Measurements from ENCODE around the gene ETV4.

DNA sequence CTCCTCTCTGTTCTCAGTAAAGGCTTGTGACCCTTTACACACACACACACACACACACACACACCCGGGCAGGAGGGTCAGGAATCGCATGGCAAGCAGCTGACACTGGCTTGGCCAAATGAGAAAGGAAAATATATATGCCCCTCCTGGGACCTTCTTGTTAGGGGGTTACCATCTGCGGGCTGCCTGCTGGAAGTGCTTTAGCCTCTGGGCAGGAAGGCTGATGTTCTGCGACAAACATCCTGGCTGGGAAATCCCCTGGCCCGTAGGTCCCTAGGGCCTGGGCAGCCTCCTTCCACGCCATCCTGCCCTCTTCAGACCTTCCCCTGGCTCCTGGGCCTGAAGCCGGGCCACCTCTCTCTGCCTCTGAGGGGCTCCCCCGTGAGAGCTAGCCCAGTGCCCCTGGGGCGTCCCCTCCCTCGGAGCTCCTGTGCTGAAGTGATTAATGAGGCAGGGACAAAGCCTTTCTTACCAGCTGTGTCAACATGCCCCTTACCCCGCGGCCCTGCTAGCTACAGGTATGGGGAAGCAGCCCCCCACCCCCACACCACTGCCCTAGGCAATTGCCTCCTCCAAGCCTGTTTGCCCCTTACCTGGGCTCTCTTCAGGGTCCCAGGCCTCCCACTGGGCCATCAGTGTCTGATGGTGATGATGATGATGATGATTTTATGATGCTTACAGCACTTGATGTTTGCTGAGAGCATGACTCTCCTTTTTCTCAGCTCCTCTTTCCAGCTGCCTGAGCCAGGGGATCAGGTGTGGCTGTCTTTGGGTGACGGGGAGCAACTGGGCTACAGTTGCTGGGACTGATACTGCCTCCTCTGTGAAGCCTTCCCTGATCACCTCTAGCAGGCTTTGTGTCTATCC lies 32.8 kb upstream of the ETV4 start:
- TF ChIP-seq POLR2A (IDR thresholded peaks at IDR 0.05) (no peak), EP300 (IDR thresholded peaks at IDR 0.05) (no peak), POLR2AphosphoS5 (IDR thresholded peaks at IDR 0.05) (no peak)
- TF ChIP-seq, protein P1, sequence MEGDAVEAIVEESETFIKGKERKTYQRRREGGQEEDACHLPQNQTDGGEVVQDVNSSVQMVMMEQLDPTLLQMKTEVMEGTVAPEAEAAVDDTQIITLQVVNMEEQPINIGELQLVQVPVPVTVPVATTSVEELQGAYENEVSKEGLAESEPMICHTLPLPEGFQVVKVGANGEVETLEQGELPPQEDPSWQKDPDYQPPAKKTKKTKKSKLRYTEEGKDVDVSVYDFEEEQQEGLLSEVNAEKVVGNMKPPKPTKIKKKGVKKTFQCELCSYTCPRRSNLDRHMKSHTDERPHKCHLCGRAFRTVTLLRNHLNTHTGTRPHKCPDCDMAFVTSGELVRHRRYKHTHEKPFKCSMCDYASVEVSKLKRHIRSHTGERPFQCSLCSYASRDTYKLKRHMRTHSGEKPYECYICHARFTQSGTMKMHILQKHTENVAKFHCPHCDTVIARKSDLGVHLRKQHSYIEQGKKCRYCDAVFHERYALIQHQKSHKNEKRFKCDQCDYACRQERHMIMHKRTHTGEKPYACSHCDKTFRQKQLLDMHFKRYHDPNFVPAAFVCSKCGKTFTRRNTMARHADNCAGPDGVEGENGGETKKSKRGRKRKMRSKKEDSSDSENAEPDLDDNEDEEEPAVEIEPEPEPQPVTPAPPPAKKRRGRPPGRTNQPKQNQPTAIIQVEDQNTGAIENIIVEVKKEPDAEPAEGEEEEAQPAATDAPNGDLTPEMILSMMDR (IDR thresholded peaks at IDR 0.05), result no peak

All from sigmoid colon (tissue), 4 donors.